Measurements from ENCODE around the gene GRN. TPM values are rescaled to one million over a fixed set of nuclear protein-coding genes. Genes with fewer than 3 reads are reported as not detected.

The GRN gene
- total and polyA plus RNA-seq, 2 of the 13 experiments (the other 11 are each of a cell fraction or from before 2014, with no cell fraction given): 86.6 to 143 TPM

GRCh38 chr17:44354582-44355561 is 9.8 kb downstream of the GRN start:
- peak overlapping the region; percentile 24 to 56 (median 45); a peak in 4 of 6 replicates for H3K4me3 ChIP-seq (replicated peaks in 1 of 3; ENCODE audit: insufficient read depth in 1 of 3, low read depth in 2 of 3, low read length in 3 of 3)
- H3K27me3 ChIP-seq (ENCODE audit: control insufficient read depth in 1 of 2, insufficient read depth in 2 of 2, low read length in 2 of 2): peaks cover 8 to 10% of the 10 kb centered on the region in 2 experiments; a peak in 3 of 5 replicates
- DNase-seq (ENCODE audit: low spot score) (no peak), FAIRE-seq (no peak), ATAC-seq (peak; percentile 56)
- 45% methylated on average over 26 of the region's 77 CpGs for WGBS (ENCODE audit: low lambda C conversion rate)
- H3K9ac ChIP-seq (ENCODE audit: insufficient read depth, low read depth, low read length): peak overlapping the region; percentile 31
- in situ Hi-C loops (cut with HindIII; ENCODE audit: extremely low pct_ligation_motif_present, low pct_unique_long_range_greater_than_20kb): no loop called here
- peaks cover 8% of the 10 kb centered on the region for H3K4me1 ChIP-seq (ENCODE audit: insufficient read depth, low read length)
- H3K36me3 ChIP-seq (replicated peaks in 1 of 2; ENCODE audit: control insufficient read depth in 1 of 2, insufficient read depth in 2 of 2, low read length in 2 of 2): peaks cover 9 to 24% of the 10 kb centered on the region in 2 experiments
- no peaks in the 10 kb centered on the region for H3K9me3 ChIP-seq (ENCODE audit: low read length)
- H2AFZ ChIP-seq (ENCODE audit: low read length): no peak overlapping the region
- H3K79me2 ChIP-seq (ENCODE audit: insufficient read depth, low read length): no peaks in the 10 kb centered on the region
- no TSS peak for BruUV-seq (replicated peaks)
- intact Hi-C loops (cut with micrococcal nuclease; ENCODE audit: unreplicated experiment): loop anchor here (10.0 kb wide), 1 partner anchor 170 kb away; no protein-coding TSS in a partner anchor
- H4K20me1 ChIP-seq (ENCODE audit: insufficient read depth, low read length): no peaks in the 10 kb centered on the region
- H3K27ac ChIP-seq (ENCODE audit: extremely low read length, insufficient read depth, low read length): no peak overlapping the region
- ChIA-PET CTCF (ENCODE audit: low intra/inter-chr PET ratio, low total read pairs) (interaction anchor here (1.1 to 2.0 kb wide), 2 partner anchors 9 to 168 kb away, joined by 3 to 9 read pairs; partner anchors contain the start of gene FAM171A2), POLR2A (interaction anchor here (1.1 to 4.8 kb wide), 2 partner anchors 9 to 10 kb away, joined by 8 to 24 read pairs; partner anchors contain the start of genes FAM171A2 and GRN)
- H3K4me2 ChIP-seq (ENCODE audit: low read depth, low read length): peak overlapping the region; percentile 65
- TF ChIP-seq MAZ (IDR thresholded peaks at IDR 0.05; ENCODE audit: borderline replicate concordance, low read depth, low read length) (0 out of 2 replicates have a peak, but pooled peaks have one; percentile 24), MAZ (CRISPR knock-in tag; IDR thresholded peaks at IDR 0.05; ENCODE audit: low read depth) (peak; percentile 81), HOXA3 (CRISPR knock-in tag; IDR thresholded peaks at IDR 0.05) (peak; percentile 87), TFDP1 (CRISPR knock-in tag; IDR thresholded peaks at IDR 0.05; ENCODE audit: borderline replicate concordance) (peak; percentile 28; the same call in 1 of the 2 replicates), ZNF670 (CRISPR knock-in tag; IDR thresholded peaks at IDR 0.05; ENCODE audit: borderline replicate concordance) (no peak), ETV5 (CRISPR knock-in tag; IDR thresholded peaks at IDR 0.05; ENCODE audit: borderline replicate concordance) (peak; percentile 64), MYC (CRISPR knock-in tag; IDR thresholded peaks at IDR 0.05; ENCODE audit: borderline replicate concordance) (peak; percentile 67; the same call in 1 of the 2 replicates), BHLHE40 (IDR thresholded peaks at IDR 0.05; ENCODE audit: low read length) (peak; percentile 74), SKI (IDR thresholded peaks at IDR 0.05; ENCODE audit: partially characterized antibody) (peak; percentile 50), GABPB1 (CRISPR knock-in tag; IDR thresholded peaks at IDR 0.05) (peak; percentile 85), ESRRA (CRISPR knock-in tag; IDR thresholded peaks at IDR 0.05; ENCODE audit: low read depth) (peak; percentile 39; the same call in 1 of the 2 replicates), MED1 (CRISPR knock-in tag; IDR thresholded peaks at IDR 0.05) (0 out of 2 replicates have a peak, but pooled peaks have one; percentile 20), ZNF547 (CRISPR knock-in tag; IDR thresholded peaks at IDR 0.05) (0 out of 2 replicates have a peak, but pooled peaks have one; percentile 25), ZBTB2 (CRISPR knock-in tag; IDR thresholded peaks at IDR 0.05; ENCODE audit: low read depth) (0 out of 2 replicates have a peak, but pooled peaks have one; percentile 38), ZSCAN21 (CRISPR knock-in tag; IDR thresholded peaks at IDR 0.05; ENCODE audit: borderline replicate concordance) (peak; percentile 48; the same call in 1 of the 2 replicates), NR0B2 (CRISPR knock-in tag; IDR thresholded peaks at IDR 0.05) (no peak; the same call in 1 of the 2 replicates), HOXD1 (CRISPR knock-in tag; IDR thresholded peaks at IDR 0.05) (0 out of 2 replicates have a peak, but pooled peaks have one; percentile 45), ZBTB7A (CRISPR knock-in tag; IDR thresholded peaks at IDR 0.05) (peak; percentile 71), NFATC3 (CRISPR knock-in tag; IDR thresholded peaks at IDR 0.05) (no peak), RXRB (CRISPR knock-in tag; IDR thresholded peaks at IDR 0.05; ENCODE audit: borderline replicate concordance) (0 out of 2 replicates have a peak, but pooled peaks have one; percentile 10)
